GM12878 (cell line): ENCODE results near the gene CMSS1. TPM values are rescaled to one million over a fixed set of nuclear protein-coding genes. Genes with fewer than 3 reads are reported as not detected.

Experiments
- ATAC-seq: fragments of 200-7000 bp; cut with Tn5 transposase; 3 replicates; pipeline ENCODE4 v1.9.1; 2020; ENCODE audit warnings: mild to moderate bottlenecking, moderate library complexity
- BruUV-seq: library from RNA; stranded (reverse); fragments of 400-500 nt; replicated peaks from 2 replicates; lab custom pipeline; 2021; lab: Mats Ljungman, UMichigan
- CTCF ChIA-PET: fragments of 300-600 bp; sonication (Branson Sonifier 250); formaldehyde crosslinking; extraction: SDS; loops from one replicate; lab custom pipeline; 2021; ENCODE audit warnings: inconsistent platforms; lab: Yijun Ruan, JAX
- POLR2A ChIA-PET: fragments of 350-600 bp; formaldehyde crosslinking; extraction: SDS; loops from one replicate; lab custom pipeline; 2021; ENCODE audit warnings: inconsistent platforms; lab: Charles Lee
- RAD21 ChIA-PET: fragments of 300-600 bp; sonication (Branson Sonifier 250); formaldehyde crosslinking; loops from one replicate; lab custom pipeline; 2023; ENCODE audit warnings: antibody characterized with exemption; ENCODE audit not compliant: unreplicated experiment; lab: Charles Lee
- SMC1A ChIA-PET: fragments of 300-600 bp; sonication (Branson Sonifier 250); formaldehyde crosslinking; loops from one replicate; lab custom pipeline; 2023; ENCODE audit not compliant: unreplicated experiment, uncharacterized antibody; lab: Charles Lee
- DNase-seq: peaks from one replicate; pipeline ENCODE4 v3.0.0-alpha.2; 2011; ENCODE audit warnings: low read depth, low spot score
- FAIRE-seq: peaks from 3 replicates; lab custom pipeline; 2011; peaks lifted over from hg19 to GRCh38; lab: Jason Lieb, UNC
- H2AFZ ChIP-seq: 2 replicates; pipeline ENCODE4 v1.6.0; 2011; ENCODE audit warnings: low read depth, low read length, control low read depth; ENCODE audit not compliant: control insufficient read depth
- H3K27ac ChIP-seq: 2 replicates; pipeline ENCODE4 v1.5.1; 2011; ENCODE audit warnings: control low read depth; ENCODE audit not compliant: control insufficient read depth, insufficient read depth
- H3K27me3 ChIP-seq, 2 experiments: replicated peaks in 1 of 2; 2 replicates each; pipeline versions ENCODE4 v1.6.0 to v1.6.1; 2011; ENCODE audit warnings: low read length in 1 of 2; ENCODE audit not compliant: control insufficient read depth in 2 of 2, insufficient read depth in 2 of 2
- H3K36me3 ChIP-seq, 2 experiments: 2 replicates each; pipeline ENCODE4 v1.5.1; 2011; ENCODE audit warnings: low read length in 1 of 2; ENCODE audit not compliant: control insufficient read depth in 2 of 2, insufficient read depth in 2 of 2
- H3K4me1 ChIP-seq: 2 replicates; pipeline ENCODE4 v1.6.1; 2011; ENCODE audit warnings: mild to moderate bottlenecking, low read length, moderate library complexity, mixed read lengths; ENCODE audit not compliant: control insufficient read depth, insufficient read depth
- H3K4me2 ChIP-seq: 2 replicates; pipeline ENCODE4 v1.6.0; 2011; ENCODE audit warnings: control low read depth; ENCODE audit not compliant: control insufficient read depth, insufficient read depth
- H3K4me3 ChIP-seq: fragments of 200-600 bp; sonication (generic); 2 replicates; pipeline ENCODE4 v1.5.1; 2016
- H3K79me2 ChIP-seq: 2 replicates; pipeline ENCODE4 v1.6.0; 2011; ENCODE audit warnings: low read length; ENCODE audit not compliant: control insufficient read depth, insufficient read depth
- H3K9ac ChIP-seq: 2 replicates; pipeline ENCODE4 v1.8.0; 2011; ENCODE audit warnings: low read length, control low read depth, mixed read lengths; ENCODE audit not compliant: control insufficient read depth, insufficient read depth
- H3K9me3 ChIP-seq: replicated peaks from 3 replicates; pipeline ENCODE4 v1.5.1; 2011; ENCODE audit warnings: mild to moderate bottlenecking, low read length; ENCODE audit not compliant: control insufficient read depth, insufficient read depth
- H4K20me1 ChIP-seq: 2 replicates; pipeline ENCODE4 v1.6.0; 2011; ENCODE audit not compliant: control insufficient read depth, insufficient read depth
- BACH1 ChIP-seq: fragments of 450-650 bp; IDR thresholded peaks from 2 replicates; pipeline ENCODE4 v1.6.1; 2017; ENCODE audit warnings: mild to moderate bottlenecking, borderline replicate concordance
- CEBPZ ChIP-seq: fragments of 150-350 bp; IDR thresholded peaks from 2 replicates; pipeline ENCODE4 v1.6.1; 2016; ENCODE audit warnings: low read depth, low read length
- CHD2 ChIP-seq: IDR thresholded peaks from 2 replicates; pipeline ENCODE4 v1.6.1; 2011; ENCODE audit warnings: low read depth, low read length, improper control_type of control experiment, borderline replicate concordance
- FOXK2 ChIP-seq: fragments of 450-650 bp; IDR thresholded peaks from 2 replicates; pipeline ENCODE4 v1.6.1; 2017; ENCODE audit warnings: mild to moderate bottlenecking, moderate library complexity
- IKZF2 ChIP-seq, 2 experiments: fragments of 450-650 bp; IDR thresholded peaks; 2 replicates each; pipeline ENCODE4 v1.6.1; 2017; ENCODE audit warnings: mild to moderate bottlenecking in 2 of 2, moderate library complexity in 2 of 2
- MYB ChIP-seq: fragments of 150-350 bp; IDR thresholded peaks from 2 replicates; pipeline ENCODE4 v1.6.1; 2014; ENCODE audit warnings: mild to moderate bottlenecking, low read depth, low read length, borderline replicate concordance
- RCOR1 ChIP-seq: conservative IDR thresholded peaks from 2 replicates; pipeline ENCODE4 v1.6.1; 2012; ENCODE audit warnings: low read depth, low read length, improper control_type of control experiment
- SMAD1 ChIP-seq: fragments of 450-650 bp; IDR thresholded peaks from 2 replicates; pipeline ENCODE4 v1.6.1; 2018; ENCODE audit warnings: mild to moderate bottlenecking, low read depth; ENCODE audit not compliant: partially characterized antibody
- SP1 ChIP-seq: IDR thresholded peaks from one replicate; pipeline ENCODE4 v1.6.1; 2011; ENCODE audit warnings: low read depth, low read length
- WGBS: methylation state at CpG from one replicate; pipeline ENCODE4 v1.1.6; 2016; ENCODE audit warnings: low lambda C conversion rate; ENCODE audit not compliant: insufficient replicate concordance, insufficient coverage; ENCODE audit errors: missing lambda C conversion rate; 5-methylcytosine and 5-hydroxymethylcytosine counted together
- in situ Hi-C: fragments of 300-500 bp; cut with MboI; formaldehyde crosslinking; loops from 9 replicates; pipeline ENCODE4 v1.14.3; 2018; ENCODE audit warnings: mixed read lengths
- intact Hi-C: fragments of 100-400 bp; cut with micrococcal nuclease; formaldehyde crosslinking; loops from one replicate; pipeline ENCODE4 v1.14.2; 2022; ENCODE audit not compliant: unreplicated experiment
- polyA plus RNA-seq, 11 experiments: library from polyadenylated mRNA; depleted of rRNA in 4 of 11; unstranded in 6 of 11; stranded (reverse) in 5 of 11; fragments of >200 nt; fragmentation: Nextera tagmentation in 4 of 11; fragmentation: Illumina TruSeq in 1 of 11; extraction: Ambion mirVana in 4 of 11; extraction: Trizol in 1 of 11; gene quantifications; 1 replicate in 1 of 11; 2 replicates in 10 of 11; pipeline versions ENCODE4 v1.2.1 to v1.2.3, GENCODE V29; 2011 to 2016; ENCODE audit warnings: inconsistent platforms in 2 of 11, missing spikeins in 2 of 11, low read depth in 1 of 11
- total RNA-seq, 4 experiments: library from RNA; depleted of rRNA in 3 of 4; stranded (reverse); fragments of >200 nt in 3 of 4; fragmentation: Illumina TruSeq in 1 of 4; extraction: Trizol in 1 of 4; gene quantifications; 2 replicates each; pipeline versions ENCODE4 v1.2.1 to v1.2.3, GENCODE V29; 2013 to 2021
- TF ChIP-seq, protein P1 (sequence below): fragments of 450-650 bp; IDR thresholded peaks from 2 replicates; pipeline ENCODE4 v1.6.1; 2017; ENCODE audit warnings: low read depth, mild to moderate bottlenecking, moderate library complexity
- TF ChIP-seq, protein P2 (sequence below): IDR thresholded peaks from 2 replicates; pipeline ENCODE4 v1.6.1; 2011; ENCODE audit warnings: low read depth, low read length, improper control_type of control experiment, borderline replicate concordance
- TF ChIP-seq, protein P3 (sequence below): IDR thresholded peaks from 2 replicates; pipeline ENCODE4 v1.6.1; 2011; ENCODE audit warnings: mild to moderate bottlenecking, low read depth, low read length, moderate library complexity; ENCODE audit not compliant: insufficient replicate concordance

CMSS1 gene
- total and polyA plus RNA-seq, 10 of the 15 experiments (the other 5 are each of a cell fraction or from before 2014, with no cell fraction given) = 31.0 to 118 (median 70.1) TPM

- TF ChIP-seq, protein P1, sequence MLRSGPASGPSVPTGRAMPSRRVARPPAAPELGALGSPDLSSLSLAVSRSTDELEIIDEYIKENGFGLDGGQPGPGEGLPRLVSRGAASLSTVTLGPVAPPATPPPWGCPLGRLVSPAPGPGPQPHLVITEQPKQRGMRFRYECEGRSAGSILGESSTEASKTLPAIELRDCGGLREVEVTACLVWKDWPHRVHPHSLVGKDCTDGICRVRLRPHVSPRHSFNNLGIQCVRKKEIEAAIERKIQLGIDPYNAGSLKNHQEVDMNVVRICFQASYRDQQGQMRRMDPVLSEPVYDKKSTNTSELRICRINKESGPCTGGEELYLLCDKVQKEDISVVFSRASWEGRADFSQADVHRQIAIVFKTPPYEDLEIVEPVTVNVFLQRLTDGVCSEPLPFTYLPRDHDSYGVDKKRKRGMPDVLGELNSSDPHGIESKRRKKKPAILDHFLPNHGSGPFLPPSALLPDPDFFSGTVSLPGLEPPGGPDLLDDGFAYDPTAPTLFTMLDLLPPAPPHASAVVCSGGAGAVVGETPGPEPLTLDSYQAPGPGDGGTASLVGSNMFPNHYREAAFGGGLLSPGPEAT = no peak
- TF ChIP-seq SP1 = no peak
Measured at GRCh38 chr3:100024520-100025303, 207.1 kb downstream of the CMSS1 start (continued).

GRCh38 chr3:100027321-100027720 lies 209.7 kb downstream of the CMSS1 start:
- Histone ChIP-seq H3K27me3 (no peaks in the 10 kb centered on the region), H3K9me3 (no peaks in the 10 kb centered on the region)
- intact Hi-C loops = no loop called here

More at GRCh38 chr3:100027321-100027720, 209.7 kb downstream of the CMSS1 start:
- DNase-seq (no peak), ATAC-seq (no peak), FAIRE-seq (no peak)
- Histone ChIP-seq H3K4me1 (peaks cover 12% of the 10 kb centered on the region), H3K27ac (no peak overlapping the region), H3K79me2 (no peaks in the 10 kb centered on the region), H3K4me3 (no peak overlapping the region), H3K4me2 (no peak overlapping the region), H2AFZ (no peak overlapping the region), H3K36me3 (no peaks in the 10 kb centered on the region), H4K20me1 (no peaks in the 10 kb centered on the region), H3K9ac (no peak overlapping the region)
- ChIA-PET RAD21 (no interaction called here), CTCF (no interaction called here), SMC1A (no interaction called here), POLR2A (no interaction called here)
- in situ Hi-C loops = no loop called here
- TF ChIP-seq FOXK2 (no peak), CEBPZ (no peak), SMAD1 (no peak), MYB (no peak), CHD2 (no peak), RCOR1 (no peak), BACH1 (no peak), IKZF2 (IDR thresholded peaks at IDR 0.05) (no peak)
- TF ChIP-seq, protein P2, sequence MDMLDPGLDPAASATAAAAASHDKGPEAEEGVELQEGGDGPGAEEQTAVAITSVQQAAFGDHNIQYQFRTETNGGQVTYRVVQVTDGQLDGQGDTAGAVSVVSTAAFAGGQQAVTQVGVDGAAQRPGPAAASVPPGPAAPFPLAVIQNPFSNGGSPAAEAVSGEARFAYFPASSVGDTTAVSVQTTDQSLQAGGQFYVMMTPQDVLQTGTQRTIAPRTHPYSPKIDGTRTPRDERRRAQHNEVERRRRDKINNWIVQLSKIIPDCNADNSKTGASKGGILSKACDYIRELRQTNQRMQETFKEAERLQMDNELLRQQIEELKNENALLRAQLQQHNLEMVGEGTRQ = no peak
- TF ChIP-seq, protein P3, sequence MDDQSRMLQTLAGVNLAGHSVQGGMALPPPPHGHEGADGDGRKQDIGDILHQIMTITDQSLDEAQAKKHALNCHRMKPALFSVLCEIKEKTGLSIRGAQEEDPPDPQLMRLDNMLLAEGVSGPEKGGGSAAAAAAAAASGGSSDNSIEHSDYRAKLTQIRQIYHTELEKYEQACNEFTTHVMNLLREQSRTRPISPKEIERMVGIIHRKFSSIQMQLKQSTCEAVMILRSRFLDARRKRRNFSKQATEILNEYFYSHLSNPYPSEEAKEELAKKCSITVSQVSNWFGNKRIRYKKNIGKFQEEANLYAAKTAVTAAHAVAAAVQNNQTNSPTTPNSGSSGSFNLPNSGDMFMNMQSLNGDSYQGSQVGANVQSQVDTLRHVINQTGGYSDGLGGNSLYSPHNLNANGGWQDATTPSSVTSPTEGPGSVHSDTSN = no peak
- 89% methylated on average over 1 of the region's 1 CpG for WGBS
- no TSS peak for BruUV-seq
